ENCODE measurements around the gene TGM3.

GRCh38 chr20:2253256-2253655, 42.5 kb upstream of the TGM3 start:
- TF ChIP-seq ZNF592 (IDR thresholded peaks at IDR 0.05), result no peak
- TF ChIP-seq RCOR1 (conservative IDR thresholded peaks at IDR 0.05; ENCODE audit: low read depth, low read length), result no peak

Measured in GM12878 (cell line).